H9 (cell line): ENCODE data around the gene MFSD11. TPM values are rescaled to one million over a fixed set of nuclear protein-coding genes. Genes with fewer than 3 reads are reported as not detected.

Experiments
- DNase-seq: peaks from one replicate; pipeline ENCODE4 v3.0.0-alpha.2; 2017
- H2AFZ ChIP-seq: one replicate; pipeline ENCODE4 v1.6.1; 2013; ENCODE audit warnings: mild to moderate bottlenecking, low read length, control low read depth, moderate library complexity
- H2AK5ac ChIP-seq: 2 replicates; pipeline ENCODE4 v1.6.1; 2013; ENCODE audit warnings: low read length, control low read depth, mixed read lengths; ENCODE audit not compliant: insufficient read length
- H2BK120ac ChIP-seq: one replicate; pipeline ENCODE4 v1.6.1; 2013; ENCODE audit warnings: low read depth, mild to moderate bottlenecking, low read length, control low read depth, inconsistent platforms; ENCODE audit not compliant: poor library complexity, severe bottlenecking
- H2BK12ac ChIP-seq: 2 replicates; pipeline ENCODE4 v1.6.1; 2013; ENCODE audit warnings: low read length, control low read depth, mixed read lengths, low read depth; ENCODE audit not compliant: insufficient read length
- H2BK15ac ChIP-seq: 2 replicates; pipeline ENCODE4 v1.6.1; 2013; ENCODE audit warnings: low read depth, low read length, control low read depth
- H2BK20ac ChIP-seq: one replicate; pipeline ENCODE4 v1.6.1; 2013; ENCODE audit warnings: low read depth, mild to moderate bottlenecking, low read length, control low read depth, inconsistent platforms; ENCODE audit not compliant: poor library complexity, severe bottlenecking
- H2BK5ac ChIP-seq: 2 replicates; pipeline ENCODE4 v1.6.1; 2013; ENCODE audit warnings: low read length, control low read depth, mixed read lengths; ENCODE audit not compliant: insufficient read length
- H3K14ac ChIP-seq: 2 replicates; pipeline ENCODE4 v1.6.1; 2013; ENCODE audit warnings: low read length, control low read depth; ENCODE audit not compliant: insufficient read depth
- H3K18ac ChIP-seq: 2 replicates; pipeline ENCODE4 v1.6.1; 2013; ENCODE audit warnings: low read depth, mild to moderate bottlenecking, mixed read lengths, low read length, control low read depth; ENCODE audit not compliant: insufficient read length
- H3K23ac ChIP-seq: 2 replicates; pipeline ENCODE4 v1.6.1; 2013; ENCODE audit warnings: low read length, control low read depth, mixed read lengths, low read depth; ENCODE audit not compliant: insufficient read length
- H3K23me2 ChIP-seq: 2 replicates; pipeline ENCODE4 v1.6.1; 2013; ENCODE audit warnings: low read depth, mild to moderate bottlenecking, mixed read lengths, low read length, control low read depth; ENCODE audit not compliant: insufficient read length, poor library complexity, severe bottlenecking
- H3K27ac ChIP-seq: 2 replicates; pipeline ENCODE4 v1.5.1; 2013; ENCODE audit warnings: low read length, control low read depth, mixed read lengths, low read depth; ENCODE audit not compliant: insufficient read length
- H3K27me3 ChIP-seq: 2 replicates; pipeline ENCODE4 v1.6.1; 2013; ENCODE audit warnings: low read length, control low read depth, inconsistent platforms; ENCODE audit not compliant: insufficient read depth
- H3K4ac ChIP-seq: 2 replicates; pipeline ENCODE4 v1.6.1; 2013; ENCODE audit warnings: low read depth, mild to moderate bottlenecking, control low read depth, inconsistent platforms, low read length, moderate library complexity
- H3K4me1 ChIP-seq: 2 replicates; pipeline ENCODE4 v1.6.1; 2013; ENCODE audit warnings: low read length, control low read depth, inconsistent platforms; ENCODE audit not compliant: insufficient read depth
- H3K4me2 ChIP-seq: 2 replicates; pipeline ENCODE4 v1.6.1; 2013; ENCODE audit warnings: low read length, control low read depth, mixed read lengths; ENCODE audit not compliant: insufficient read length, insufficient read depth
- H3K56ac ChIP-seq: 2 replicates; pipeline ENCODE4 v1.6.1; 2013; ENCODE audit warnings: low read depth, mild to moderate bottlenecking, mixed read lengths, low read length, control low read depth; ENCODE audit not compliant: insufficient read length
- H3K79me1 ChIP-seq: 2 replicates; pipeline ENCODE4 v1.6.1; 2013; ENCODE audit warnings: low read depth, mild to moderate bottlenecking, moderate library complexity, low read length, control low read depth, inconsistent platforms; ENCODE audit not compliant: insufficient read depth, poor library complexity, severe bottlenecking
- H3K79me2 ChIP-seq: 2 replicates; pipeline ENCODE4 v1.6.1; 2013; ENCODE audit warnings: low read length, control low read depth, inconsistent platforms; ENCODE audit not compliant: insufficient read depth
- H3K9ac ChIP-seq: 2 replicates; pipeline ENCODE4 v1.6.1; 2013; ENCODE audit warnings: low read length, control low read depth, mixed read lengths; ENCODE audit not compliant: insufficient read length; ENCODE audit errors: extremely low read depth
- H3K9me3 ChIP-seq: one replicate; pipeline ENCODE4 v1.6.1; 2013; ENCODE audit warnings: low read depth, low read length, inconsistent platforms; ENCODE audit not compliant: control insufficient read depth
- H3T11ph ChIP-seq: one replicate; pipeline ENCODE4 v1.6.1; 2013; ENCODE audit warnings: mild to moderate bottlenecking, low read length, control low read depth, inconsistent platforms
- H4K20me1 ChIP-seq: one replicate; pipeline ENCODE4 v1.6.1; 2013; ENCODE audit not compliant: control insufficient read depth, insufficient read length, insufficient read depth
- H4K5ac ChIP-seq: 2 replicates; pipeline ENCODE4 v1.6.1; 2013; ENCODE audit warnings: low read depth, mild to moderate bottlenecking, mixed read lengths, low read length, control low read depth; ENCODE audit not compliant: insufficient read length
- H4K8ac ChIP-seq: replicated peaks from 2 replicates; pipeline ENCODE4 v1.6.1; 2013; ENCODE audit warnings: low read length, control low read depth, mixed read lengths, low read depth; ENCODE audit not compliant: insufficient read length
- H4K91ac ChIP-seq: 2 replicates; pipeline ENCODE4 v1.6.1; 2013; ENCODE audit warnings: low read depth, mild to moderate bottlenecking, moderate library complexity, mixed read lengths, low read length, control low read depth; ENCODE audit not compliant: insufficient read length
- H3K27ac Mint-ChIP-seq, 3 experiments: 2 replicates in 2 of 3; 3 replicates in 1 of 3; pipeline ENCODE4 v1.8.0; 2020 to 2021; ENCODE audit warnings: mixed read lengths in 3 of 3, mild to moderate bottlenecking in 1 of 3, moderate library complexity in 1 of 3
- H3K27me3 Mint-ChIP-seq: 2 replicates; pipeline ENCODE4 v1.8.0; 2021; ENCODE audit warnings: low read depth, mild to moderate bottlenecking, moderate library complexity, mixed read lengths
- H3K36me3 Mint-ChIP-seq, 3 experiments: 2 replicates in 2 of 3; 3 replicates in 1 of 3; pipeline ENCODE4 v1.8.0; 2020 to 2021; ENCODE audit warnings: low read depth in 3 of 3, mixed read lengths in 3 of 3; ENCODE audit not compliant: insufficient read depth in 1 of 3
- H3K4me1 Mint-ChIP-seq, 2 experiments: 2 replicates each; pipeline ENCODE4 v1.8.0; 2020; ENCODE audit warnings: mixed read lengths in 2 of 2
- H3K4me3 Mint-ChIP-seq, 2 experiments: 2 replicates in 1 of 2; 3 replicates in 1 of 2; pipeline ENCODE4 v1.8.0; 2020 to 2021; ENCODE audit warnings: mild to moderate bottlenecking in 2 of 2, mixed read lengths in 2 of 2, moderate library complexity in 1 of 2
- H3K9me3 Mint-ChIP-seq, 2 experiments: 2 replicates in 1 of 2; 3 replicates in 1 of 2; pipeline ENCODE4 v1.8.0; 2020; ENCODE audit warnings: mild to moderate bottlenecking in 2 of 2, mixed read lengths in 2 of 2, moderate library complexity in 1 of 2
- CTCF ChIP-seq: fragments of 200-600 bp; sonication (generic); conservative IDR thresholded peaks from 3 replicates; pipeline ENCODE4 v1.8.0; 2021; ENCODE audit warnings: antibody characterized with exemption, mild to moderate bottlenecking
- WGBS: extraction: QIAGEN DNeasy Blood & Tissue Kit; methylation state at CpG from one replicate; pipeline ENCODE4 v1.1.7; 2013; ENCODE audit warnings: missing lambda C conversion rate, low lambda C conversion rate, mixed read lengths; ENCODE audit not compliant: insufficient read length; ENCODE audit errors: extremely low coverage; 5-methylcytosine and 5-hydroxymethylcytosine counted together
- total RNA-seq: library from RNA; stranded (reverse); gene quantifications from 2 replicates; pipeline ENCODE4 v1.2.1, GENCODE V29; 2021

Gene MFSD11
- total RNA-seq, 1 experiment from 2014 or later: 19.9 TPM

GRCh38 chr17:76704805-76705204 is 33.1 kb upstream of the MFSD11 start:
- H2BK120ac ChIP-seq: no peak overlapping the region
- no peak overlapping the region for H3K27ac Mint-ChIP-seq

More at GRCh38 chr17:76704805-76705204, 33.1 kb upstream of the MFSD11 start:
- H3K14ac ChIP-seq: no peak overlapping the region
- Mint-ChIP-seq H3K9me3 (no peaks in the 10 kb centered on the region), H3K36me3 (no peaks in the 10 kb centered on the region; a peak in 1 of 7 replicates), H3K4me1 (peaks cover 44 to 51% of the 10 kb centered on the region in 2 experiments), H3K27me3 (peaks cover 15% of the 10 kb centered on the region), H3K4me3 (no peak overlapping the region)
- H3K27me3 ChIP-seq: no peaks in the 10 kb centered on the region; the same call in 1 of the 2 replicates
- H3K23me2 ChIP-seq: no peaks in the 10 kb centered on the region
- H2AK5ac ChIP-seq: no peak overlapping the region
- H2AFZ ChIP-seq: no peak overlapping the region
- H4K5ac ChIP-seq: no peak overlapping the region
- H3K27ac ChIP-seq: no peak overlapping the region
- no peak overlapping the region for H2BK15ac ChIP-seq
- H3K23ac ChIP-seq: no peak overlapping the region
- H2BK5ac ChIP-seq: no peak overlapping the region
- H2BK20ac ChIP-seq: no peak overlapping the region
- no peaks in the 10 kb centered on the region for H3K79me1 ChIP-seq
- no peaks in the 10 kb centered on the region for H3K79me2 ChIP-seq
- H3K56ac ChIP-seq: no peak overlapping the region
- peaks cover 8% of the 10 kb centered on the region; the same call in 1 of the 2 replicates for H3K4me1 ChIP-seq
- H3K4me2 ChIP-seq: no peak overlapping the region
- DNase-seq: no peak
- no peak for TF ChIP-seq CTCF
- no peak overlapping the region for H4K91ac ChIP-seq
- H3K9ac ChIP-seq: no peak overlapping the region
- no peak overlapping the region for H4K8ac ChIP-seq
- H2BK12ac ChIP-seq: no peak overlapping the region
- no peak overlapping the region for H3K4ac ChIP-seq
- no peaks in the 10 kb centered on the region for H4K20me1 ChIP-seq
- no peak overlapping the region for H3T11ph ChIP-seq
- no CpG with 5 or more reads among the region's 4 CpGs for WGBS
- no peaks in the 10 kb centered on the region for H3K9me3 ChIP-seq
- no peak overlapping the region for H3K18ac ChIP-seq
